ENCODE results near the gene PHF19. TPM values are rescaled to one million over a fixed set of nuclear protein-coding genes. Genes with fewer than 3 reads are reported as not detected.

The PHF19 gene
- total RNA-seq, 1 experiment from 2014 or later = 39.0 TPM

DNA sequence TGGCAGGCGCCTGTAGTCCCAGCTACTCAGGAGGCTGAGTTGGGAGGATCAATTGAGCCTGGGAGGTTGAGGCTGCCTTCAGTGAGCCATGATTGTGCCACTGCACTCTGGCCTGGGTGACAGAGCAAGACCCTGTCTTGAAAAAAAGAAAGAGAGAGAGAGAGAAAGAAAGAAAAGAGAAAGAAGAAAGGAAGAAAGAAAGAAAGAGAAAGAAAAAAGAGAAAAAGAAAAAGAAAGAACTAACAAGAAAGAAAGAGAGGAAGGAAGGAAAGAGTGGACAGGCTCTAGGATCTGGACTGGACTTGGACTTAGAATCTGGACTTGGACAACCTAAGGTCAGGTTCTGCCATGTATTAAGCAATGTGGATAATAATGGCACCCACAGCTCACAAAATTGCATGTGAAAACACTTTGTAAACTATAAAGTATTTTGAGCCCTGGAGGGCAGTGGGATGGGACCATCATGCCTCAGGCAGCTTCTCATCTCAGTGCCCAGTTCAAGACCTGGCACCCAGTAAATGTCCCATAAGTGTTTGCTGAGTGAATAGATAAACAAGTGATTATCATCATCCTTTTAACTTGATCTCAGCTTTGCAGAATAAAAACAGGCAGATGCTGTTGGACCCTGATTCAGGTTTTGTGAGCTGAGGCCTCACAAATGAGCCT, 12.8 kb upstream of the PHF19 start:
- Mint-ChIP-seq H3K36me3 (no peaks in the 10 kb centered on the region), H3K27ac (no peak overlapping the region), H3K4me1 (peaks cover 17% of the 10 kb centered on the region), H3K9me3 (no peaks in the 10 kb centered on the region), H3K27me3 (ENCODE audit: low read depth) (peaks cover 22% of the 10 kb centered on the region), H3K4me3 (no peak overlapping the region)
- CTCF ChIA-PET = interaction anchor here (0.6 to 1.8 kb wide), 13 partner anchors 11 to 389 kb away, joined by 3 to 10 read pairs (median 3); partner anchors contain the start of gene PHF19
- POLR2A ChIA-PET = no interaction called here
- TF ChIP-seq, protein P1, sequence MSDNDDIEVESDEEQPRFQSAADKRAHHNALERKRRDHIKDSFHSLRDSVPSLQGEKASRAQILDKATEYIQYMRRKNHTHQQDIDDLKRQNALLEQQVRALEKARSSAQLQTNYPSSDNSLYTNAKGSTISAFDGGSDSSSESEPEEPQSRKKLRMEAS (CRISPR knock-in tag; IDR thresholded peaks at IDR 0.05) = no peak
- TF ChIP-seq, protein P2, sequence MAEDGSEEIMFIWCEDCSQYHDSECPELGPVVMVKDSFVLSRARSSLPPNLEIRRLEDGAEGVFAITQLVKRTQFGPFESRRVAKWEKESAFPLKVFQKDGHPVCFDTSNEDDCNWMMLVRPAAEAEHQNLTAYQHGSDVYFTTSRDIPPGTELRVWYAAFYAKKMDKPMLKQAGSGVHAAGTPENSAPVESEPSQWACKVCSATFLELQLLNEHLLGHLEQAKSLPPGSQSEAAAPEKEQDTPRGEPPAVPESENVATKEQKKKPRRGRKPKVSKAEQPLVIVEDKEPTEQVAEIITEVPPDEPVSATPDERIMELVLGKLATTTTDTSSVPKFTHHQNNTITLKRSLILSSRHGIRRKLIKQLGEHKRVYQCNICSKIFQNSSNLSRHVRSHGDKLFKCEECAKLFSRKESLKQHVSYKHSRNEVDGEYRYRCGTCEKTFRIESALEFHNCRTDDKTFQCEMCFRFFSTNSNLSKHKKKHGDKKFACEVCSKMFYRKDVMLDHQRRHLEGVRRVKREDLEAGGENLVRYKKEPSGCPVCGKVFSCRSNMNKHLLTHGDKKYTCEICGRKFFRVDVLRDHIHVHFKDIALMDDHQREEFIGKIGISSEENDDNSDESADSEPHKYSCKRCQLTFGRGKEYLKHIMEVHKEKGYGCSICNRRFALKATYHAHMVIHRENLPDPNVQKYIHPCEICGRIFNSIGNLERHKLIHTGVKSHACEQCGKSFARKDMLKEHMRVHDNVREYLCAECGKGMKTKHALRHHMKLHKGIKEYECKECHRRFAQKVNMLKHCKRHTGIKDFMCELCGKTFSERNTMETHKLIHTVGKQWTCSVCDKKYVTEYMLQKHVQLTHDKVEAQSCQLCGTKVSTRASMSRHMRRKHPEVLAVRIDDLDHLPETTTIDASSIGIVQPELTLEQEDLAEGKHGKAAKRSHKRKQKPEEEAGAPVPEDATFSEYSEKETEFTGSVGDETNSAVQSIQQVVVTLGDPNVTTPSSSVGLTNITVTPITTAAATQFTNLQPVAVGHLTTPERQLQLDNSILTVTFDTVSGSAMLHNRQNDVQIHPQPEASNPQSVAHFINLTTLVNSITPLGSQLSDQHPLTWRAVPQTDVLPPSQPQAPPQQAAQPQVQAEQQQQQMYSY (CRISPR knock-in tag; IDR thresholded peaks at IDR 0.05) = peak; percentile 52; the same call in 1 of the 2 replicates
- TF ChIP-seq EMX1 (CRISPR knock-in tag; IDR thresholded peaks at IDR 0.05) (no peak), ESRRA (CRISPR knock-in tag; IDR thresholded peaks at IDR 0.05; ENCODE audit: borderline replicate concordance) (no peak), ELF4 (CRISPR knock-in tag; IDR thresholded peaks at IDR 0.05; ENCODE audit: low read depth) (no peak)
- TF ChIP-seq, protein P3, sequence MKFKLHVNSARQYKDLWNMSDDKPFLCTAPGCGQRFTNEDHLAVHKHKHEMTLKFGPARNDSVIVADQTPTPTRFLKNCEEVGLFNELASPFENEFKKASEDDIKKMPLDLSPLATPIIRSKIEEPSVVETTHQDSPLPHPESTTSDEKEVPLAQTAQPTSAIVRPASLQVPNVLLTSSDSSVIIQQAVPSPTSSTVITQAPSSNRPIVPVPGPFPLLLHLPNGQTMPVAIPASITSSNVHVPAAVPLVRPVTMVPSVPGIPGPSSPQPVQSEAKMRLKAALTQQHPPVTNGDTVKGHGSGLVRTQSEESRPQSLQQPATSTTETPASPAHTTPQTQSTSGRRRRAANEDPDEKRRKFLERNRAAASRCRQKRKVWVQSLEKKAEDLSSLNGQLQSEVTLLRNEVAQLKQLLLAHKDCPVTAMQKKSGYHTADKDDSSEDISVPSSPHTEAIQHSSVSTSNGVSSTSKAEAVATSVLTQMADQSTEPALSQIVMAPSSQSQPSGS (CRISPR knock-in tag; IDR thresholded peaks at IDR 0.05; ENCODE audit: borderline replicate concordance, low read depth) = no peak
- no peak for ATAC-seq
- no peak for DNase-seq (ENCODE audit: low spot score)

DNA sequence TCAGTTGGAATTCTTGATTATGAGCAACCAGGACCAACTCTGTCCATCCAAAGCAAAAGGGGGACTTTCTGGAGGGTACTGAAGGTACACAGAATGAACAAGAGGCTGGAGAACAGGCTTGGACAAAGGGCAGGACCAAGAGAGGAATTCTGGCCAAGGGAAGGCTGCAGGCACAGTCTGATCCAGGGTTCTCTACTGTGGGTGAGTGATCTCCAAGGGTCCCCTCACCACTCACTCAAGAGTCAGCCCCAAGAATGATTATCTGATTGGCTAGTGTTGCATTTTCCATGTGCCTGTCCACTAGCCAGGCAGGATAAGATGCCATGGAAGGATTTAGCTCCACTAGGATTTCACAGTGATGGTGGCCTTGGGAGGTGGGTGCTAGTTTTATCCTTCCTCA, 11.6 kb upstream of the PHF19 start:
- CTCF ChIA-PET = no interaction called here
- H3K27me3 Mint-ChIP-seq (ENCODE audit: low read depth) = peaks cover 13% of the 10 kb centered on the region
- no peaks in the 10 kb centered on the region for H3K9me3 Mint-ChIP-seq
- no peak overlapping the region for H3K27ac Mint-ChIP-seq
- H3K4me1 Mint-ChIP-seq = peaks cover 17% of the 10 kb centered on the region
- DNase-seq (ENCODE audit: low spot score) = no peak
- H3K4me3 Mint-ChIP-seq = no peak overlapping the region
- POLR2A ChIA-PET = interaction anchor here (0.6 kb wide), 1 partner anchor 26 kb away, joined by 4 read pairs; no protein-coding TSS in a partner anchor
- no peaks in the 10 kb centered on the region for H3K36me3 Mint-ChIP-seq
- no peak for ATAC-seq
- TF ChIP-seq OVOL2 (CRISPR knock-in tag; IDR thresholded peaks at IDR 0.05; ENCODE audit: borderline replicate concordance) (no peak), ZNF138 (CRISPR knock-in tag; conservative IDR thresholded peaks at IDR 0.05) (no peak), ZBTB21 (CRISPR knock-in tag; IDR thresholded peaks at IDR 0.05; ENCODE audit: borderline replicate concordance) (no peak), CREM (CRISPR knock-in tag; IDR thresholded peaks at IDR 0.05) (no peak), JAZF1 (CRISPR knock-in tag; IDR thresholded peaks at IDR 0.05) (no peak), GTF2I (CRISPR knock-in tag; conservative IDR thresholded peaks at IDR 0.05) (no peak), ZNF121 (CRISPR knock-in tag; IDR thresholded peaks at IDR 0.05) (no peak)
- TF ChIP-seq, protein P4, sequence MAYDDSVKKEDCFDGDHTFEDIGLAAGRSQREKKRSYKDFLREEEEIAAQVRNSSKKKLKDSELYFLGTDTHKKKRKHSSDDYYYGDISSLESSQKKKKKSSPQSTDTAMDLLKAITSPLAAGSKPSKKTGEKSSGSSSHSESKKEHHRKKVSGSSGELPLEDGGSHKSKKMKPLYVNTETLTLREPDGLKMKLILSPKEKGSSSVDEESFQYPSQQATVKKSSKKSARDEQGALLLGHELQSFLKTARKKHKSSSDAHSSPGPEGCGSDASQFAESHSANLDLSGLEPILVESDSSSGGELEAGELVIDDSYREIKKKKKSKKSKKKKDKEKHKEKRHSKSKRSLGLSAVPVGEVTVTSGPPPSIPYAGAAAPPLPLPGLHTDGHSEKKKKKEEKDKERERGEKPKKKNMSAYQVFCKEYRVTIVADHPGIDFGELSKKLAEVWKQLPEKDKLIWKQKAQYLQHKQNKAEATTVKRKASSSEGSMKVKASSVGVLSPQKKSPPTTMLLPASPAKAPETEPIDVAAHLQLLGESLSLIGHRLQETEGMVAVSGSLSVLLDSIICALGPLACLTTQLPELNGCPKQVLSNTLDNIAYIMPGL (CRISPR knock-in tag; IDR thresholded peaks at IDR 0.05) = no peak
- TF ChIP-seq, protein P3 (CRISPR knock-in tag; IDR thresholded peaks at IDR 0.05; ENCODE audit: borderline replicate concordance, low read depth) = no peak
- TF ChIP-seq, protein P5, sequence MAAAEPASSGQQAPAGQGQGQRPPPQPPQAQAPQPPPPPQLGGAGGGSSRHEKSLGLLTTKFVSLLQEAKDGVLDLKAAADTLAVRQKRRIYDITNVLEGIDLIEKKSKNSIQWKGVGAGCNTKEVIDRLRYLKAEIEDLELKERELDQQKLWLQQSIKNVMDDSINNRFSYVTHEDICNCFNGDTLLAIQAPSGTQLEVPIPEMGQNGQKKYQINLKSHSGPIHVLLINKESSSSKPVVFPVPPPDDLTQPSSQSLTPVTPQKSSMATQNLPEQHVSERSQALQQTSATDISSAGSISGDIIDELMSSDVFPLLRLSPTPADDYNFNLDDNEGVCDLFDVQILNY (CRISPR knock-in tag; IDR thresholded peaks at IDR 0.05) = no peak
- TF ChIP-seq, protein P6, sequence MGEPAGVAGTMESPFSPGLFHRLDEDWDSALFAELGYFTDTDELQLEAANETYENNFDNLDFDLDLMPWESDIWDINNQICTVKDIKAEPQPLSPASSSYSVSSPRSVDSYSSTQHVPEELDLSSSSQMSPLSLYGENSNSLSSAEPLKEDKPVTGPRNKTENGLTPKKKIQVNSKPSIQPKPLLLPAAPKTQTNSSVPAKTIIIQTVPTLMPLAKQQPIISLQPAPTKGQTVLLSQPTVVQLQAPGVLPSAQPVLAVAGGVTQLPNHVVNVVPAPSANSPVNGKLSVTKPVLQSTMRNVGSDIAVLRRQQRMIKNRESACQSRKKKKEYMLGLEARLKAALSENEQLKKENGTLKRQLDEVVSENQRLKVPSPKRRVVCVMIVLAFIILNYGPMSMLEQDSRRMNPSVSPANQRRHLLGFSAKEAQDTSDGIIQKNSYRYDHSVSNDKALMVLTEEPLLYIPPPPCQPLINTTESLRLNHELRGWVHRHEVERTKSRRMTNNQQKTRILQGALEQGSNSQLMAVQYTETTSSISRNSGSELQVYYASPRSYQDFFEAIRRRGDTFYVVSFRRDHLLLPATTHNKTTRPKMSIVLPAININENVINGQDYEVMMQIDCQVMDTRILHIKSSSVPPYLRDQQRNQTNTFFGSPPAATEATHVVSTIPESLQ (CRISPR knock-in tag; IDR thresholded peaks at IDR 0.05) = no peak
- TF ChIP-seq, protein P7, sequence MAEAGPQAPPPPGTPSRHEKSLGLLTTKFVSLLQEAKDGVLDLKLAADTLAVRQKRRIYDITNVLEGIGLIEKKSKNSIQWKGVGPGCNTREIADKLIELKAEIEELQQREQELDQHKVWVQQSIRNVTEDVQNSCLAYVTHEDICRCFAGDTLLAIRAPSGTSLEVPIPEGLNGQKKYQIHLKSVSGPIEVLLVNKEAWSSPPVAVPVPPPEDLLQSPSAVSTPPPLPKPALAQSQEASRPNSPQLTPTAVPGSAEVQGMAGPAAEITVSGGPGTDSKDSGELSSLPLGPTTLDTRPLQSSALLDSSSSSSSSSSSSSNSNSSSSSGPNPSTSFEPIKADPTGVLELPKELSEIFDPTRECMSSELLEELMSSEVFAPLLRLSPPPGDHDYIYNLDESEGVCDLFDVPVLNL (CRISPR knock-in tag; IDR thresholded peaks at IDR 0.05; ENCODE audit: borderline replicate concordance, low read depth) = no peak
- TF ChIP-seq, protein P8, sequence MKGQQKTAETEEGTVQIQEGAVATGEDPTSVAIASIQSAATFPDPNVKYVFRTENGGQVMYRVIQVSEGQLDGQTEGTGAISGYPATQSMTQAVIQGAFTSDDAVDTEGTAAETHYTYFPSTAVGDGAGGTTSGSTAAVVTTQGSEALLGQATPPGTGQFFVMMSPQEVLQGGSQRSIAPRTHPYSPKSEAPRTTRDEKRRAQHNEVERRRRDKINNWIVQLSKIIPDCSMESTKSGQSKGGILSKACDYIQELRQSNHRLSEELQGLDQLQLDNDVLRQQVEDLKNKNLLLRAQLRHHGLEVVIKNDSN (CRISPR knock-in tag; IDR thresholded peaks at IDR 0.05) = no peak
- TF ChIP-seq, protein P9, sequence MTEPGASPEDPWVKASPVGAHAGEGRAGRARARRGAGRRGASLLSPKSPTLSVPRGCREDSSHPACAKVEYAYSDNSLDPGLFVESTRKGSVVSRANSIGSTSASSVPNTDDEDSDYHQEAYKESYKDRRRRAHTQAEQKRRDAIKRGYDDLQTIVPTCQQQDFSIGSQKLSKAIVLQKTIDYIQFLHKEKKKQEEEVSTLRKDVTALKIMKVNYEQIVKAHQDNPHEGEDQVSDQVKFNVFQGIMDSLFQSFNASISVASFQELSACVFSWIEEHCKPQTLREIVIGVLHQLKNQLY (CRISPR knock-in tag; IDR thresholded peaks at IDR 0.05) = no peak
